Measurements from ENCODE around the gene TSNAXIP1. TPM values are rescaled to one million over a fixed set of nuclear protein-coding genes. Genes with fewer than 3 reads are reported as not detected.

TSNAXIP1 gene
- total RNA-seq, 1 donor from 2014 or later: 4.1 TPM

DNA sequence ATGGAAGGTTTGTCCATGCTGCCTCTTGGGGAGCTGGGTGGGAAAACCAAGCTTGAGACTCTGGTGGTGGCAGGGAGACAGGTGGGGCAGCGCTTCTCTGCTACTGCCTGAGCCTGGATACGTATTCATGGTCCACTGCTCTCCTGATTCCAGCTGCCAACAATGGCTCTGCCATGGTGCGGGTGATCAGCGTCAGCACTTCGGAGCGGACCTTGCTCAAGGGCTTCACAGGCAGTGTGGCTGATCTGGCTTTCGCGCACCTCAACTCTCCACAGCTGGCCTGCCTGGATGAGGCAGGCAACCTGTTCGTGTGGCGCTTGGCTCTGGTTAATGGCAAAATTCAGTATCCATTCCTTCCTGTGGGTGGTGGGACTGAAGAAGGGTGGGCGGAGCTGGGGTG is 70.4 kb downstream of the TSNAXIP1 start:
- Mint-ChIP-seq H3K4me1 (ENCODE audit: unreplicated experiment) (peaks cover 26% of the 10 kb centered on the region), H3K27me3 (ENCODE audit: unreplicated experiment) (no peaks in the 10 kb centered on the region), H3K27ac (ENCODE audit: unreplicated experiment) (no peak overlapping the region), H3K4me3 (ENCODE audit: unreplicated experiment) (no peak overlapping the region), H3K36me3 (ENCODE audit: unreplicated experiment) (peaks cover 26% of the 10 kb centered on the region), H3K9me3 (ENCODE audit: unreplicated experiment) (no peaks in the 10 kb centered on the region)
- TF ChIP-seq, protein P1, sequence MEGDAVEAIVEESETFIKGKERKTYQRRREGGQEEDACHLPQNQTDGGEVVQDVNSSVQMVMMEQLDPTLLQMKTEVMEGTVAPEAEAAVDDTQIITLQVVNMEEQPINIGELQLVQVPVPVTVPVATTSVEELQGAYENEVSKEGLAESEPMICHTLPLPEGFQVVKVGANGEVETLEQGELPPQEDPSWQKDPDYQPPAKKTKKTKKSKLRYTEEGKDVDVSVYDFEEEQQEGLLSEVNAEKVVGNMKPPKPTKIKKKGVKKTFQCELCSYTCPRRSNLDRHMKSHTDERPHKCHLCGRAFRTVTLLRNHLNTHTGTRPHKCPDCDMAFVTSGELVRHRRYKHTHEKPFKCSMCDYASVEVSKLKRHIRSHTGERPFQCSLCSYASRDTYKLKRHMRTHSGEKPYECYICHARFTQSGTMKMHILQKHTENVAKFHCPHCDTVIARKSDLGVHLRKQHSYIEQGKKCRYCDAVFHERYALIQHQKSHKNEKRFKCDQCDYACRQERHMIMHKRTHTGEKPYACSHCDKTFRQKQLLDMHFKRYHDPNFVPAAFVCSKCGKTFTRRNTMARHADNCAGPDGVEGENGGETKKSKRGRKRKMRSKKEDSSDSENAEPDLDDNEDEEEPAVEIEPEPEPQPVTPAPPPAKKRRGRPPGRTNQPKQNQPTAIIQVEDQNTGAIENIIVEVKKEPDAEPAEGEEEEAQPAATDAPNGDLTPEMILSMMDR (IDR thresholded peaks at IDR 0.05): no peak
- DNase-seq (ENCODE audit: extremely low spot score, unreplicated experiment): no peak

Other genes starting within 250 kb of the TSNAXIP1 start
- 43.2 and 47.4 TPM in 2 replicates for gene CTCF, start 244.4 kb upstream of the TSNAXIP1 start, total RNA-seq
- 0.94 and 1.7 TPM in 2 replicates for gene CARMIL2, start 161.7 kb upstream of the TSNAXIP1 start, total RNA-seq
- gene ACD, start 146.6 kb upstream of the TSNAXIP1 start, total RNA-seq: 21.3 and 23.1 TPM in 2 replicates
- gene PARD6A, start 145.9 kb upstream of the TSNAXIP1 start, total RNA-seq: 4.1 and 4.6 TPM in 2 replicates
- gene ENKD1, start 140.1 kb upstream of the TSNAXIP1 start, total RNA-seq: 10.9 and 11.7 TPM in 2 replicates
- gene C16orf86, start 140.1 kb upstream of the TSNAXIP1 start, total RNA-seq: 2.1 and 2.8 TPM in 2 replicates
- 21.9 and 22.2 TPM in 2 replicates for gene GFOD2, start 87.6 kb upstream of the TSNAXIP1 start, total RNA-seq
- gene RANBP10, start 329 bp upstream of the TSNAXIP1 start, total RNA-seq: 18.9 and 19.5 TPM in 2 replicates
- gene THAP11, start 35.4 kb downstream of the TSNAXIP1 start, total RNA-seq: 29.5 and 30.0 TPM in 2 replicates
- gene NUTF2, start 40.0 kb downstream of the TSNAXIP1 start, total RNA-seq: 121 and 125 TPM in 2 replicates
- gene CENPT, start 40.8 kb downstream of the TSNAXIP1 start, total RNA-seq: 46.3 and 51.2 TPM in 2 replicates
- gene EDC4, start 66.2 kb downstream of the TSNAXIP1 start, total RNA-seq: 68.2 and 75.4 TPM in 2 replicates
- gene NRN1L, start 78.0 kb downstream of the TSNAXIP1 start, total RNA-seq: 1.4 and 1.5 TPM in 2 replicates
- gene PSKH1, start 86.4 kb downstream of the TSNAXIP1 start, total RNA-seq: 43.9 and 45.5 TPM in 2 replicates
- 0.39 and 0.91 TPM in 2 replicates for gene CTRL, start 125.0 kb downstream of the TSNAXIP1 start, total RNA-seq
- 58.3 and 59.0 TPM in 2 replicates for gene PSMB10, start 130.0 kb downstream of the TSNAXIP1 start, total RNA-seq
- gene LCAT, start 137.2 kb downstream of the TSNAXIP1 start, total RNA-seq: 35.3 and 36.9 TPM in 2 replicates
- gene SLC12A4, start 161.7 kb downstream of the TSNAXIP1 start, total RNA-seq: 90.7 and 91.6 TPM in 2 replicates
- not detected in 2 replicates for gene DPEP3, start 173.6 kb downstream of the TSNAXIP1 start, total RNA-seq
- gene DPEP2, start 192.6 kb downstream of the TSNAXIP1 start, total RNA-seq: not detected in 2 replicates
- not detected in 2 replicates for gene DPEP2NB, start 209.0 kb downstream of the TSNAXIP1 start, total RNA-seq
- gene DDX28, start 216.3 kb downstream of the TSNAXIP1 start, total RNA-seq: 7.5 and 8.8 TPM in 2 replicates
- 13.6 and 17.2 TPM in 2 replicates for gene DUS2, start 216.4 kb downstream of the TSNAXIP1 start, total RNA-seq

Measured in osteocyte (in vitro differentiated cells).